HepG2 (cell line): ENCODE measurements around the gene CCDC69. TPM values are rescaled to one million over a fixed set of nuclear protein-coding genes. Genes with fewer than 3 reads are reported as not detected.

Experiments
- ARNT ChIP-seq: fragments of 450-650 bp; IDR thresholded peaks from 2 replicates; pipeline ENCODE4 v1.6.1; 2017
- FOXC1 ChIP-seq: sonication (generic); formaldehyde crosslinking; IDR thresholded peaks from 2 replicates; pipeline ENCODE4 v1.8.0; 2022; ENCODE audit warnings: mild to moderate bottlenecking, missing genetic modification reagents, borderline replicate concordance
- GTF2F1 ChIP-seq: fragments of 150-350 bp; IDR thresholded peaks from 2 replicates; pipeline ENCODE4 v1.6.1; 2014; ENCODE audit warnings: low read length
- IRF2 ChIP-seq: IDR thresholded peaks from 2 replicates; pipeline ENCODE4 v1.6.1; 2018; ENCODE audit warnings: missing genetic modification reagents, missing compliant biosample characterization
- MED13 ChIP-seq: sonication (generic); formaldehyde crosslinking; IDR thresholded peaks from 2 replicates; pipeline ENCODE4 v1.5.0; 2020; ENCODE audit warnings: missing genetic modification reagents
- MXD4 ChIP-seq: IDR thresholded peaks from 2 replicates; pipeline ENCODE4 v1.6.1; 2016; ENCODE audit warnings: mild to moderate bottlenecking, missing biosample characterization, missing genetic modification reagents
- NFE2L2 ChIP-seq: fragments of 150-350 bp; IDR thresholded peaks from 2 replicates; pipeline ENCODE4 v1.6.1; 2014; ENCODE audit warnings: low read length
- POLR2G ChIP-seq: fragments of 200-400 bp; formaldehyde crosslinking; IDR thresholded peaks from 2 replicates; pipeline ENCODE4 v1.6.1; 2018; ENCODE audit warnings: mild to moderate bottlenecking, low read depth, low read length, moderate library complexity
- PPARG ChIP-seq: conservative IDR thresholded peaks from 2 replicates; pipeline ENCODE4 v1.6.1; 2016; ENCODE audit warnings: missing biosample characterization, missing genetic modification reagents
- SRSF1 ChIP-seq: fragments of 200-400 bp; formaldehyde crosslinking; optimal IDR thresholded peaks from 2 replicates; pipeline ENCODE3; 2017; ENCODE audit warnings: mild to moderate bottlenecking, low read depth, low read length, moderate library complexity
- SRY ChIP-seq: sonication (generic); formaldehyde crosslinking; IDR thresholded peaks from 2 replicates; pipeline ENCODE4 v1.8.0; 2022; ENCODE audit warnings: mild to moderate bottlenecking, missing genetic modification reagents
- TBX2 ChIP-seq: sonication (generic); formaldehyde crosslinking; IDR thresholded peaks from 2 replicates; pipeline ENCODE4 v1.5.0; 2020; ENCODE audit warnings: missing genetic modification reagents, mild to moderate bottlenecking, borderline replicate concordance
- ZFY ChIP-seq: sonication (generic); formaldehyde crosslinking; IDR thresholded peaks from 2 replicates; pipeline ENCODE4 v1.4.0; 2020; ENCODE audit warnings: missing genetic modification reagents
- ZFYVE20 ChIP-seq: sonication (generic); formaldehyde crosslinking; IDR thresholded peaks from 2 replicates; pipeline ENCODE4 v1.8.0; 2023; ENCODE audit warnings: low read depth, mild to moderate bottlenecking, moderate library complexity, missing genetic modification reagents, borderline replicate concordance
- ZNF331 ChIP-seq: sonication (generic); formaldehyde crosslinking; IDR thresholded peaks from 2 replicates; pipeline ENCODE4 v1.4.0; 2020; ENCODE audit warnings: missing genetic modification reagents
- ZNF563 ChIP-seq: sonication (generic); formaldehyde crosslinking; IDR thresholded peaks from 2 replicates; pipeline ENCODE4 v1.8.0; 2022; ENCODE audit warnings: mild to moderate bottlenecking, moderate library complexity, missing genetic modification reagents
- ZNF576 ChIP-seq: sonication (generic); formaldehyde crosslinking; IDR thresholded peaks from 2 replicates; pipeline ENCODE4 v1.4.0; 2020; ENCODE audit warnings: mild to moderate bottlenecking, missing genetic modification reagents
- polyA plus RNA-seq, 8 experiments: library from polyadenylated mRNA; depleted of rRNA in 3 of 8; stranded (reverse) in 7 of 8; unstranded in 1 of 8; fragments of >200 nt; fragmentation: Illumina TruSeq in 4 of 8; extraction: Trizol in 4 of 8; gene quantifications; 2 replicates each; pipeline versions ENCODE4 v1.2.1 to v1.2.3, GENCODE V29; 2011 to 2016; ENCODE audit warnings: low read depth in 4 of 8, missing spikeins in 1 of 8, mixed read lengths in 1 of 8; ENCODE audit not compliant: insufficient read depth in 1 of 8
- total RNA-seq, 5 experiments: library from RNA; depleted of rRNA; stranded (reverse); fragments of >200 nt; fragmentation: Illumina TruSeq; extraction: Trizol; gene quantifications; 2 replicates each; pipeline ENCODE4 v1.2.3, GENCODE V29; 2016; ENCODE audit warnings: low read depth in 1 of 5
- TF ChIP-seq, protein P1 (sequence below), 2 experiments: sonication (generic) in 1 of 2; formaldehyde crosslinking in 1 of 2; IDR thresholded peaks; 2 replicates each; pipeline versions ENCODE4 v1.4.0 to v1.6.1; 2016 to 2020; ENCODE audit warnings: borderline replicate concordance in 1 of 2, low read depth in 1 of 2, mild to moderate bottlenecking in 1 of 2, missing genetic modification reagents in 1 of 2
- TF ChIP-seq, protein P2 (sequence below), 2 experiments: IDR thresholded peaks; 2 replicates each; pipeline ENCODE4 v1.6.1; 2011 to 2012; ENCODE audit warnings: low read length in 2 of 2, borderline replicate concordance in 1 of 2, low read depth in 1 of 2, mild to moderate bottlenecking in 1 of 2, moderate library complexity in 1 of 2
- TF ChIP-seq, protein P3 (sequence below): sonication (generic); formaldehyde crosslinking; IDR thresholded peaks from 2 replicates; pipeline ENCODE4 v1.9.0; 2021; ENCODE audit warnings: missing genetic modification reagents, mild to moderate bottlenecking, borderline replicate concordance

CCDC69 gene
- total and polyA plus RNA-seq, 2 of the 13 experiments (the other 11 are each of a cell fraction or from before 2014, with no cell fraction given), result 12.2 to 45.2 TPM

DNA sequence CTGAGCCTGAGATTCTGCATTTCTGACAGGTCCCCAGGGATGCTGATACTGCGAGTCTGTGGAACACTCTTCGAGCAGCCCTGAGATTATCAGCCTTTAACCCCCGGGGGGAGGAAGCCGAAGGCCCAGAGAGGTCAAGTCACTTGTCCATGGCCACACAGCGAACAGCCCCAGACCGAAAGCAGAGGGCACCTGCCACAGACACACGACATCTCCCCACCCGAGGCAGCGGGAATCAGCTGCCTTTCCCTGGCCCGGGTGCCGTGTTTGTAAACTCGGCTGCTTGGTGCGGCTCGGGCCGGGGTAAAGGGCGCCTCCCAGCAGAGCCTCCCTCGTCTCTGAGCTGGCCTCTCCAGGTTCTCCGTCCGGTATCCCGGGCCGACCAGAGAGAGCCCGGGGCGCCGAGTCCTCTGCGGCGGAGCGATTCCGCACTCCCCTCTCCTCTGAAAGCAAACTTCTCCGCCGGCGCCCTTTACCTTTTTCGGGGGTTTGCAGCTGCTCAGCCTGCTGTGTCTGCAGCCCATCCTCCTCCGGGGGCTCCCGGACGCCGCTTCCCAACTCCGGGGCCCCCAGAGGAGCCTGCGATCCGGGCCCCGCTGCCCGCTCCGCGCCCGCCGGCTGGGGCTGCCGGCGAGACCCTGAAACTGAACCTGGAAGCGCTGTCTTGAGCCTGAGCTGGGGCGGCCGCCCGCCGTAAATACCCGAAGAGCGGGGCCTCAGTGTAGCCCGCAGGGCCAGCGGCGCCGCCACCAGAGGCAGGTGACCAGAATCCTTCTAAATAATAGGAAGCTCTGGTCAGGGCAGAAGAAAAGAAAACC is at the start of gene CCDC69 (continued):
- TF ChIP-seq ZFY (CRISPR knock-in tag), result peak; percentile 72
- TF ChIP-seq, protein P1, sequence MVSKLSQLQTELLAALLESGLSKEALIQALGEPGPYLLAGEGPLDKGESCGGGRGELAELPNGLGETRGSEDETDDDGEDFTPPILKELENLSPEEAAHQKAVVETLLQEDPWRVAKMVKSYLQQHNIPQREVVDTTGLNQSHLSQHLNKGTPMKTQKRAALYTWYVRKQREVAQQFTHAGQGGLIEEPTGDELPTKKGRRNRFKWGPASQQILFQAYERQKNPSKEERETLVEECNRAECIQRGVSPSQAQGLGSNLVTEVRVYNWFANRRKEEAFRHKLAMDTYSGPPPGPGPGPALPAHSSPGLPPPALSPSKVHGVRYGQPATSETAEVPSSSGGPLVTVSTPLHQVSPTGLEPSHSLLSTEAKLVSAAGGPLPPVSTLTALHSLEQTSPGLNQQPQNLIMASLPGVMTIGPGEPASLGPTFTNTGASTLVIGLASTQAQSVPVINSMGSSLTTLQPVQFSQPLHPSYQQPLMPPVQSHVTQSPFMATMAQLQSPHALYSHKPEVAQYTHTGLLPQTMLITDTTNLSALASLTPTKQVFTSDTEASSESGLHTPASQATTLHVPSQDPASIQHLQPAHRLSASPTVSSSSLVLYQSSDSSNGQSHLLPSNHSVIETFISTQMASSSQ (IDR thresholded peaks at IDR 0.05; ENCODE audit: low read depth), result no peak
- TF ChIP-seq, protein P1 (CRISPR knock-in tag; IDR thresholded peaks at IDR 0.05; ENCODE audit: borderline replicate concordance), result no peak
- no peak for TF ChIP-seq MXD4
- TF ChIP-seq SRSF1, result peak; percentile 38
- TF ChIP-seq ZFYVE20 (CRISPR knock-in tag), result no peak
- peak; percentile 84 for TF ChIP-seq POLR2G
- 0 out of 2 replicates have a peak, but pooled peaks have one; percentile 19 for TF ChIP-seq IRF2 (CRISPR knock-in tag)
- TF ChIP-seq PPARG (CRISPR knock-in tag), result 0 out of 2 replicates have a peak, but pooled peaks have one; percentile 10
- TF ChIP-seq ARNT, result no peak
- TF ChIP-seq ZNF331 (CRISPR knock-in tag), result peak; percentile 60
- 0 out of 2 replicates have a peak, but pooled peaks have one; percentile 37 for TF ChIP-seq SRY
- no peak for TF ChIP-seq ZNF576
- 0 out of 2 replicates have a peak, but pooled peaks have one; percentile 44 for TF ChIP-seq ZNF563 (CRISPR knock-in tag)
- 0 out of 2 replicates have a peak, but pooled peaks have one; percentile 39 for TF ChIP-seq MED13 (CRISPR knock-in tag)
- TF ChIP-seq NFE2L2, result no peak
- peak; percentile 6; the same call in 1 of the 2 replicates for TF ChIP-seq TBX2 (CRISPR knock-in tag)
- peak; percentile 83 for TF ChIP-seq FOXC1 (CRISPR knock-in tag)
- TF ChIP-seq GTF2F1, result no peak
- TF ChIP-seq, protein P2, sequence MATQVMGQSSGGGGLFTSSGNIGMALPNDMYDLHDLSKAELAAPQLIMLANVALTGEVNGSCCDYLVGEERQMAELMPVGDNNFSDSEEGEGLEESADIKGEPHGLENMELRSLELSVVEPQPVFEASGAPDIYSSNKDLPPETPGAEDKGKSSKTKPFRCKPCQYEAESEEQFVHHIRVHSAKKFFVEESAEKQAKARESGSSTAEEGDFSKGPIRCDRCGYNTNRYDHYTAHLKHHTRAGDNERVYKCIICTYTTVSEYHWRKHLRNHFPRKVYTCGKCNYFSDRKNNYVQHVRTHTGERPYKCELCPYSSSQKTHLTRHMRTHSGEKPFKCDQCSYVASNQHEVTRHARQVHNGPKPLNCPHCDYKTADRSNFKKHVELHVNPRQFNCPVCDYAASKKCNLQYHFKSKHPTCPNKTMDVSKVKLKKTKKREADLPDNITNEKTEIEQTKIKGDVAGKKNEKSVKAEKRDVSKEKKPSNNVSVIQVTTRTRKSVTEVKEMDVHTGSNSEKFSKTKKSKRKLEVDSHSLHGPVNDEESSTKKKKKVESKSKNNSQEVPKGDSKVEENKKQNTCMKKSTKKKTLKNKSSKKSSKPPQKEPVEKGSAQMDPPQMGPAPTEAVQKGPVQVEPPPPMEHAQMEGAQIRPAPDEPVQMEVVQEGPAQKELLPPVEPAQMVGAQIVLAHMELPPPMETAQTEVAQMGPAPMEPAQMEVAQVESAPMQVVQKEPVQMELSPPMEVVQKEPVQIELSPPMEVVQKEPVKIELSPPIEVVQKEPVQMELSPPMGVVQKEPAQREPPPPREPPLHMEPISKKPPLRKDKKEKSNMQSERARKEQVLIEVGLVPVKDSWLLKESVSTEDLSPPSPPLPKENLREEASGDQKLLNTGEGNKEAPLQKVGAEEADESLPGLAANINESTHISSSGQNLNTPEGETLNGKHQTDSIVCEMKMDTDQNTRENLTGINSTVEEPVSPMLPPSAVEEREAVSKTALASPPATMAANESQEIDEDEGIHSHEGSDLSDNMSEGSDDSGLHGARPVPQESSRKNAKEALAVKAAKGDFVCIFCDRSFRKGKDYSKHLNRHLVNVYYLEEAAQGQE (IDR thresholded peaks at IDR 0.05; ENCODE audit: borderline replicate concordance in 1 of 2, low read depth in 1 of 2, low read length in 2 of 2), result no peak; a peak in 1 of 4 replicates
- TF ChIP-seq, protein P3, sequence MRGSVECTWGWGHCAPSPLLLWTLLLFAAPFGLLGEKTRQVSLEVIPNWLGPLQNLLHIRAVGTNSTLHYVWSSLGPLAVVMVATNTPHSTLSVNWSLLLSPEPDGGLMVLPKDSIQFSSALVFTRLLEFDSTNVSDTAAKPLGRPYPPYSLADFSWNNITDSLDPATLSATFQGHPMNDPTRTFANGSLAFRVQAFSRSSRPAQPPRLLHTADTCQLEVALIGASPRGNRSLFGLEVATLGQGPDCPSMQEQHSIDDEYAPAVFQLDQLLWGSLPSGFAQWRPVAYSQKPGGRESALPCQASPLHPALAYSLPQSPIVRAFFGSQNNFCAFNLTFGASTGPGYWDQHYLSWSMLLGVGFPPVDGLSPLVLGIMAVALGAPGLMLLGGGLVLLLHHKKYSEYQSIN, result no peak
